Heart left ventricle (tissue), 16 donors: ENCODE data around the gene SIRT5. TPM values are rescaled to one million over a fixed set of nuclear protein-coding genes. Genes with fewer than 3 reads are reported as not detected.

Source experiments
- ATAC-seq, 4 donors: fragments of 200-7000 bp; cut with Tn5 transposase; one replicate each; pipeline ENCODE4 v1.9.1; 2020 to 2022; ENCODE audit warnings: moderate library complexity in 4 of 4, mild to moderate bottlenecking in 3 of 4, moderate number of reproducible peaks in 1 of 4
- DNase-seq, 5 donors: peaks; one replicate each; pipeline ENCODE4 v3.0.0-alpha.2; 2020
- H3K27ac ChIP-seq, 12 donors: fragments of 200-600 bp; sonication (generic) in 4 of 12; one replicate each; pipeline versions ENCODE4 v1.5.0 to v1.8.0; 2016 to 2022; ENCODE audit warnings: mild to moderate bottlenecking in 2 of 12
- H3K27me3 ChIP-seq, 9 donors: fragments of 200-600 bp; sonication (generic) in 2 of 9; one replicate each; pipeline versions ENCODE4 v1.5.1 to v1.8.0; 2016 to 2022; ENCODE audit warnings: mild to moderate bottlenecking in 3 of 9
- H3K36me3 ChIP-seq, 9 donors: fragments of 200-600 bp; sonication (generic) in 2 of 9; one replicate each; pipeline versions ENCODE4 v1.5.0 to v1.8.0; 2018 to 2022; ENCODE audit warnings: mild to moderate bottlenecking in 2 of 9
- H3K4me1 ChIP-seq, 12 donors: fragments of 200-600 bp; sonication (generic) in 4 of 12; one replicate each; pipeline versions ENCODE4 v1.5.0 to v1.8.0; 2016 to 2022; ENCODE audit warnings: mild to moderate bottlenecking in 3 of 12
- H3K4me3 ChIP-seq, 12 donors: fragments of 200-600 bp; sonication (generic) in 4 of 12; one replicate each; pipeline versions ENCODE4 v1.5.0 to v1.8.0; 2017 to 2022; ENCODE audit warnings: mild to moderate bottlenecking in 9 of 12, moderate library complexity in 4 of 12
- H3K9me3 ChIP-seq, 12 donors: fragments of 200-600 bp; sonication (generic) in 4 of 12; one replicate each; pipeline versions ENCODE4 v1.5.0 to v1.8.0; 2016 to 2022; ENCODE audit warnings: mild to moderate bottlenecking in 1 of 12
- POLR2A ChIP-seq, 2 donors: fragments of 450-650 bp; IDR thresholded peaks; one replicate each; pipeline ENCODE4 v1.6.1; 2017; ENCODE audit warnings: antibody characterized with exemption in 2 of 2, mild to moderate bottlenecking in 2 of 2, moderate library complexity in 2 of 2
- WGBS, 4 donors: extraction: QIAGEN DNeasy Blood & Tissue Kit in 2 of 4; methylation state at CpG; one replicate each; pipeline versions ENCODE4 v1.1.5 to v1.1.7; 2013 to 2018; 5-methylcytosine and 5-hydroxymethylcytosine counted together
- intact Hi-C, 10 donors: fragments of 100-400 bp; cut with DNase I; formaldehyde crosslinking; loops; one replicate each; pipeline versions ENCODE4 v1.11.1 to v1.14.2; 2022
- polyA plus RNA-seq, 2 donors: library from polyadenylated mRNA; stranded (reverse); fragments of 200-250 nt; gene quantifications; one replicate each; pipeline ENCODE4 v1.2.3, GENCODE V29; 2013
- total RNA-seq, 9 donors: library from RNA; depleted of rRNA in 2 of 9; stranded (reverse); fragments of >200 nt in 2 of 9; fragmentation: NEBNext Ultra II Directional in 3 of 9; extraction: Animal tissue kit (Norgen Biotek cat#: 25700) in 3 of 9; gene quantifications; one replicate each; pipeline versions ENCODE4 v1.1.0 to v1.2.4, GENCODE V29; 2016 to 2023
- TF ChIP-seq, protein P1 (sequence below), 12 donors: fragments of 200-600 bp; sonication (generic) in 4 of 12; IDR thresholded peaks; one replicate each; pipeline versions ENCODE4 v1.5.0 to v1.8.0; 2018 to 2022; ENCODE audit warnings: antibody characterized with exemption in 12 of 12, mild to moderate bottlenecking in 5 of 12
- donor health status: ischemic (EF 13 %, LVEDD 7.1; RV severe dilation, severe dysfunction).
- donor health status: healthy with polysubstance abuse.
- donor health status: DM: no; HTN: yes; CAD: no.
- donor health status: DM: no; HTN: no; CAD: no.
- donor health status: ischemic (EF 25% LVEDD 6.9; RV normal size, moderate dysfunction).
- donor health status: ischemic (EF 25% LVEDD 5.7; RV mildly dilated, moderate dysfunction).
- donor health status: healthy.
- donor health status: DM: yes; HTN: yes; CAD: no.
- donor health status: ischemic (EF 35%, LVEDD 5.7; RV mildly dilated, moderate dysfunction).
- donor health status: nonischemic (EF 11% LVEDD 7.7; RV severe dilation, severe dysfunction).
- donor health status: DM: yes; HTN: yes; CAD: no.
- donor health status: PGD.
- donor health status: ischemic (EF 29% LVEDD 5.4; RV normal size, mild dysfunction).
- donor health status: nonischemic (EF 23%, LVEDD 6.1; RV moderate dilation, normal function).

The SIRT5 gene
- total and polyA plus RNA-seq, 11 donors, result 13.1 to 60.0 (median 37.1) TPM

DNA sequence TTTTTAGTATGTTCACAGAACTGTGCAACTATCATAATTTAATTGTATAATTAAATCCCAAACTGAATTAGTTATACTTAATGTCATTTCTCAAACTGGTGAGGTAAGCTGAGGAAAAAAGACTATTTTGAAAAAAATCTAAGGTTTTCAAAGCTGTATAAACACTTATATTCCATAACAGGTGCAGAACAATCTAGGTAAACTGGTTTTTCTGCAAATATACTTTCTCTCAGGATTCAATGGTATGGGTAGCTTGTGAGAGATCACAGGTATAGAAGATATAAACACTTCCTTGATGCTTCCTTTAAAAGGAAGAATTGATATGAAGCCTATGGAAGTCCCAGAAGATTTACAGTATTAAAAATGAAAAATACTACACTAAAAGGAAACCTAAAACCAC lies 74.4 kb downstream of the SIRT5 start:
- peaks cover 0 to 34% (median 19%) of the 10 kb centered on the region in 9 donors for H3K36me3 ChIP-seq
- intact Hi-C loops, result loop anchor here in 3 of 10 donors (10.0 kb wide), 3 partner anchors 46 to 116 kb away; no protein-coding TSS in a partner anchor
- no peak overlapping the region for H3K27ac ChIP-seq
- TF ChIP-seq, protein P1, sequence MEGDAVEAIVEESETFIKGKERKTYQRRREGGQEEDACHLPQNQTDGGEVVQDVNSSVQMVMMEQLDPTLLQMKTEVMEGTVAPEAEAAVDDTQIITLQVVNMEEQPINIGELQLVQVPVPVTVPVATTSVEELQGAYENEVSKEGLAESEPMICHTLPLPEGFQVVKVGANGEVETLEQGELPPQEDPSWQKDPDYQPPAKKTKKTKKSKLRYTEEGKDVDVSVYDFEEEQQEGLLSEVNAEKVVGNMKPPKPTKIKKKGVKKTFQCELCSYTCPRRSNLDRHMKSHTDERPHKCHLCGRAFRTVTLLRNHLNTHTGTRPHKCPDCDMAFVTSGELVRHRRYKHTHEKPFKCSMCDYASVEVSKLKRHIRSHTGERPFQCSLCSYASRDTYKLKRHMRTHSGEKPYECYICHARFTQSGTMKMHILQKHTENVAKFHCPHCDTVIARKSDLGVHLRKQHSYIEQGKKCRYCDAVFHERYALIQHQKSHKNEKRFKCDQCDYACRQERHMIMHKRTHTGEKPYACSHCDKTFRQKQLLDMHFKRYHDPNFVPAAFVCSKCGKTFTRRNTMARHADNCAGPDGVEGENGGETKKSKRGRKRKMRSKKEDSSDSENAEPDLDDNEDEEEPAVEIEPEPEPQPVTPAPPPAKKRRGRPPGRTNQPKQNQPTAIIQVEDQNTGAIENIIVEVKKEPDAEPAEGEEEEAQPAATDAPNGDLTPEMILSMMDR (IDR thresholded peaks at IDR 0.05), result no peak
- TF ChIP-seq POLR2A (IDR thresholded peaks at IDR 0.05), result no peak
- H3K4me3 ChIP-seq, result no peak overlapping the region
- no peaks in the 10 kb centered on the region for H3K9me3 ChIP-seq
- DNase-seq (no peak), ATAC-seq (no peak)
- H3K4me1 ChIP-seq, result peaks cover 0 to 11% (median 0%) of the 10 kb centered on the region in 12 donors
- no peaks in the 10 kb centered on the region for H3K27me3 ChIP-seq

DNA sequence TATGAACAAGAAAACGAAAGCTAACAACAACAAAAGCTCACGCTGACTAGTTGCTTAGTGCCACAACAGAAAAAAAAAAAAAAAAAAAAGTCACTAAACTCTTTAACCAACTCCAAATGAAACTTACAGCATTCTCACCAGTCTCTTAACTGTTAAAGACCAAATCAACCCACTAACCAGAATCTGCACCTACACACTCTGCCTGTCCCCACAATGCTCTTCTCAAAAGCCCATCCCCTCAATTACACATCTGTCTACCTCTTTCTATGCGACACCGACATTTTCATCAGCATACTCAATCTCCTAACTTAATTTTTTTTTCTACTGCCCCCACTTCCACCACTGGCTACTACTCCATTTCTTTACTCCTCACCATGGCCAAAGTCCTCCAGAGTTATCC lies 75.0 kb downstream of the SIRT5 start:
- no peak for TF ChIP-seq POLR2A (IDR thresholded peaks at IDR 0.05)
- TF ChIP-seq, protein P1 (IDR thresholded peaks at IDR 0.05), result no peak
- Histone ChIP-seq H3K4me3 (no peak overlapping the region), H3K36me3 (peaks cover 0 to 31% (median 15%) of the 10 kb centered on the region in 9 donors), H3K4me1 (peaks cover 0 to 11% (median 0%) of the 10 kb centered on the region in 12 donors), H3K9me3 (no peaks in the 10 kb centered on the region), H3K27ac (no peak overlapping the region), H3K27me3 (no peaks in the 10 kb centered on the region)
- intact Hi-C loops, result loop anchor here in 3 of 10 donors (10.0 kb wide), 3 partner anchors 45 to 115 kb away; no protein-coding TSS in a partner anchor
- DNase-seq, result no peak
- ATAC-seq, result no peak
- WGBS, 4 donors, result 96 to 97% (median 97%) methylated on average over 4 of the region's 4 CpGs

GRCh38 chr6:13653296-13653695 lies 78.9 kb downstream of the SIRT5 start:
- WGBS, 4 donors, result 79 to 94% (median 91%) methylated on average over 2 of the region's 2 CpGs
- H3K4me1 ChIP-seq, result peaks cover 0 to 15% (median 0%) of the 10 kb centered on the region in 12 donors
- no peak overlapping the region for H3K27ac ChIP-seq
- intact Hi-C loops, result no loop called here
- no peak overlapping the region for H3K4me3 ChIP-seq
- ATAC-seq (no peak), DNase-seq (no peak)
- no peak for TF ChIP-seq POLR2A (IDR thresholded peaks at IDR 0.05)
- TF ChIP-seq, protein P1 (IDR thresholded peaks at IDR 0.05), result no peak
- no peaks in the 10 kb centered on the region for H3K9me3 ChIP-seq
- peaks cover 0 to 25% (median 9%) of the 10 kb centered on the region in 9 donors for H3K36me3 ChIP-seq
- H3K27me3 ChIP-seq, result no peaks in the 10 kb centered on the region

GRCh38 chr6:13654496-13654895 lies 80.1 kb downstream of the SIRT5 start:
- intact Hi-C loops, result no loop called here
- Histone ChIP-seq H3K4me3 (no peak overlapping the region), H3K36me3 (peaks cover 0 to 25% (median 9%) of the 10 kb centered on the region in 9 donors), H3K27me3 (no peaks in the 10 kb centered on the region), H3K4me1 (peaks cover 0 to 18% (median 3%) of the 10 kb centered on the region in 12 donors), H3K9me3 (no peaks in the 10 kb centered on the region), H3K27ac (no peak overlapping the region)
- ATAC-seq (no peak), DNase-seq (no peak)
- no peak for TF ChIP-seq POLR2A (IDR thresholded peaks at IDR 0.05)
- TF ChIP-seq, protein P1 (IDR thresholded peaks at IDR 0.05), result no peak
